Psoas muscle (tissue), 8 donors: ENCODE results near the gene OBSCN. TPM values are rescaled to one million over a fixed set of nuclear protein-coding genes. Genes with fewer than 3 reads are reported as not detected.
A peak's percentile ranks its signal among the peaks of the same experiment; 100 is the strongest.

Source experiments
- ATAC-seq, 4 donors: fragments of 200-7000 bp; cut with Tn5 transposase; one replicate each; pipeline ENCODE4 v1.9.1; 2020; ENCODE audit warnings: moderate library complexity in 3 of 4, mild to moderate bottlenecking in 2 of 4
- DNase-seq, 2 donors: peaks; one replicate each; pipeline ENCODE4 v3.0.0-alpha.2; 2020
- H3K27ac ChIP-seq: fragments of 200-600 bp; one replicate; pipeline ENCODE4 v1.8.0; 2022
- H3K27me3 ChIP-seq, 3 donors: fragments of 200-600 bp in 1 of 3; one replicate each; pipeline versions ENCODE4 v1.6.1 to v1.8.0; 2013 to 2022; ENCODE audit warnings: low read length in 2 of 3, mild to moderate bottlenecking in 2 of 3, moderate library complexity in 1 of 3; ENCODE audit not compliant: insufficient read depth in 3 of 3
- H3K36me3 ChIP-seq, 2 donors: fragments of 200-600 bp in 1 of 2; one replicate each; pipeline versions ENCODE4 v1.6.1 to v1.8.0; 2013 to 2022; ENCODE audit warnings: low read depth in 1 of 2, mild to moderate bottlenecking in 1 of 2, moderate library complexity in 1 of 2; ENCODE audit not compliant: insufficient read depth in 1 of 2
- H3K4me1 ChIP-seq: fragments of 200-600 bp; one replicate; pipeline ENCODE4 v1.8.0; 2022
- H3K4me3 ChIP-seq: fragments of 200-600 bp; one replicate; pipeline ENCODE4 v1.8.0; 2022; ENCODE audit warnings: mild to moderate bottlenecking
- H3K9me3 ChIP-seq: fragments of 200-600 bp; one replicate; pipeline ENCODE4 v1.8.0; 2022
- CTCF ChIP-seq: fragments of 200-600 bp; IDR thresholded peaks from one replicate; pipeline ENCODE4 v1.8.0; 2022; ENCODE audit warnings: antibody characterized with exemption
- whole genome bisulfite sequencing, 3 donors: extraction: QIAGEN DNeasy Blood & Tissue Kit; methylation state at CpG; one replicate each; pipeline versions ENCODE4 v1.1.6 to v1.1.7; 2013; 5-methylcytosine and 5-hydroxymethylcytosine counted together
- intact Hi-C, 2 donors: fragments of 100-400 bp; cut with DNase I; formaldehyde crosslinking; loops; one replicate each; pipeline versions ENCODE4 v1.11.0 to v1.14.2; 2022
- polyA plus RNA-seq, 3 donors: library from polyadenylated mRNA; stranded (reverse); fragments of 200-250 nt; gene quantifications; one replicate each; pipeline ENCODE4 v1.2.3, GENCODE V29; 2013
- total RNA-seq, 4 donors: library from RNA; stranded (reverse); fragmentation: NEBNext Ultra II Directional in 2 of 4; extraction: Animal tissue kit (Norgen Biotek cat#: 25700) in 2 of 4; gene quantifications; one replicate each; pipeline versions ENCODE4 v1.2.1 to v1.2.4, GENCODE V29; 2021 to 2023
- donor health status: healthy with polysubstance abuse.
- donor health status: DM: no; HTN: no; CAD: no; lungs with moderate emphysema.
- donor health status: Bipolar disorder and iron deficiency.
- donor health status: healthy.
- donor health status: DM: yes; HTN: yes; CAD: no.
- donor health status: DM: no; HTN: no; CAD: no.
- donor health status: DM: no; HTN: no; CAD: no.
- donor health status: DM: yes; HTN: yes; CAD: no.

The OBSCN gene
- total and polyA plus RNA-seq, 7 donors = 397 to 1,869 (median 1,061) TPM

GRCh38 chr1:228362141-228362883 lies 154.5 kb downstream of the OBSCN start:
- no peak for TF ChIP-seq CTCF
- ATAC-seq = peak in 1 of 4 donors; percentile 0
- 70 to 72% (median 70%) methylated on average over 16 to 18 of the region's 18 CpGs for WGBS, 3 donors
- intact Hi-C loops = no loop called here
- Histone ChIP-seq H3K36me3 (peaks cover 0 to 90% of the 10 kb centered on the region in 2 donors), H3K4me3 (no peak overlapping the region), H3K9me3 (no peaks in the 10 kb centered on the region), H3K4me1 (no peaks in the 10 kb centered on the region), H3K27me3 (no peaks in the 10 kb centered on the region), H3K27ac (peak overlapping the region; percentile 9)
- DNase-seq = peak; percentile 10 to 55

GRCh38 chr1:228362884-228363450 lies 155.1 kb downstream of the OBSCN start:
- 69 to 83% (median 79%) methylated on average over 4 of the region's 4 CpGs for WGBS, 3 donors
- no peaks in the 10 kb centered on the region for H3K27me3 ChIP-seq
- peaks cover 0 to 90% of the 10 kb centered on the region in 2 donors for H3K36me3 ChIP-seq
- H3K27ac ChIP-seq = no peak overlapping the region
- intact Hi-C loops = no loop called here
- ATAC-seq (no peak), DNase-seq (peak in 1 of 2 donors; percentile 38)
- H3K9me3 ChIP-seq = no peaks in the 10 kb centered on the region
- peaks cover 3% of the 10 kb centered on the region for H3K4me1 ChIP-seq
- TF ChIP-seq CTCF = no peak
- H3K4me3 ChIP-seq = no peak overlapping the region

- WGBS, 3 donors = 43 to 47% (median 45%) methylated on average over 9 of the region's 9 CpGs
Observed at GRCh38 chr1:228363686-228364067, 155.8 kb downstream of the OBSCN start.

GRCh38 chr1:228364068-228364705 lies 156.3 kb downstream of the OBSCN start:
- H3K4me3 ChIP-seq = no peak overlapping the region
- H3K4me1 ChIP-seq = peaks cover 3% of the 10 kb centered on the region
- WGBS, 3 donors = 68 to 78% (median 71%) methylated on average over 11 to 12 of the region's 12 CpGs
- no peaks in the 10 kb centered on the region for H3K9me3 ChIP-seq
- H3K36me3 ChIP-seq = peaks cover 3 to 92% of the 10 kb centered on the region in 2 donors
- DNase-seq = peak; percentile 10 to 50
- intact Hi-C loops = no loop called here
- H3K27ac ChIP-seq = peak overlapping the region; percentile 30
- no peak for ATAC-seq
- no peaks in the 10 kb centered on the region for H3K27me3 ChIP-seq
- no peak for TF ChIP-seq CTCF

More at GRCh38 chr1:228363686-228364067, 155.8 kb downstream of the OBSCN start:
- H3K9me3 ChIP-seq = no peaks in the 10 kb centered on the region
- H3K4me1 ChIP-seq = peaks cover 3% of the 10 kb centered on the region
- TF ChIP-seq CTCF = no peak
- no peak overlapping the region for H3K4me3 ChIP-seq
- DNase-seq = peak; percentile 21 to 78
- no peak overlapping the region for H3K27ac ChIP-seq
- intact Hi-C loops = no loop called here
- H3K36me3 ChIP-seq = peaks cover under 1 to 91% of the 10 kb centered on the region in 2 donors
- peak in 1 of 4 donors; percentile 4 for ATAC-seq
- no peaks in the 10 kb centered on the region for H3K27me3 ChIP-seq
